HG03097 (cell line): ENCODE data around the gene DHRS4.
"Not testable (repeated sequence)": the region's sequence is repeated elsewhere in the genome, so short reads cannot be mapped to it uniquely, and the experiment has no call there.

ENCODE experiments used
- ATAC-seq: cut with Tn5 transposase; IDR thresholded peaks from one replicate; pipeline ENCODE4 v1.9.1; 2021; ENCODE audit not compliant: unreplicated experiment, low FRiP score

The DHRS4 gene

GRCh38 chr14:23939607-23940326 lies 13.8 kb upstream of the DHRS4 start:
- no peak for ATAC-seq

- no peak for ATAC-seq
Measured at GRCh38 chr14:23941230-23941629, 12.3 kb upstream of the DHRS4 start.

GRCh38 chr14:23941669-23942068 lies 11.9 kb upstream of the DHRS4 start:
- ATAC-seq: no peak

GRCh38 chr14:23942587-23942986 lies 11.0 kb upstream of the DHRS4 start:
- ATAC-seq: no peak

- ATAC-seq: not testable (repeated sequence)
Measured at GRCh38 chr14:23949069-23949468, 4.5 kb upstream of the DHRS4 start.

GRCh38 chr14:23950411-23951135 lies 3.0 kb upstream of the DHRS4 start:
- ATAC-seq: no peak

GRCh38 chr14:23951136-23951466 lies 2.5 kb upstream of the DHRS4 start:
- ATAC-seq: not testable (repeated sequence)

- no peak for ATAC-seq
Measured at GRCh38 chr14:23951590-23952201, 1.9 kb upstream of the DHRS4 start.

- not testable (repeated sequence) for ATAC-seq
Measured at GRCh38 chr14:23953116-23953463, 480 bp upstream of the DHRS4 start.

GRCh38 chr14:23954279-23954614 lies 677 bp downstream of the DHRS4 start:
- peak; percentile 14 for ATAC-seq

- not testable (repeated sequence) for ATAC-seq
Measured at GRCh38 chr14:23954965-23955364, 1.4 kb downstream of the DHRS4 start.

GRCh38 chr14:23955811-23956210 lies 2.2 kb downstream of the DHRS4 start:
- not testable (repeated sequence) for ATAC-seq

GRCh38 chr14:23957913-23958569 lies 4.5 kb downstream of the DHRS4 start:
- not testable (repeated sequence) for ATAC-seq

GRCh38 chr14:23960899-23961298 lies 7.3 kb downstream of the DHRS4 start:
- ATAC-seq: not testable (repeated sequence)

GRCh38 chr14:23961704-23962103 lies 8.1 kb downstream of the DHRS4 start:
- not testable (repeated sequence) for ATAC-seq

- ATAC-seq: not testable (repeated sequence)
Measured at GRCh38 chr14:23969130-23969480, 15.5 kb downstream of the DHRS4 start.

GRCh38 chr14:23969481-23970282 lies 16.1 kb downstream of the DHRS4 start:
- not testable (repeated sequence) for ATAC-seq

- ATAC-seq: not testable (repeated sequence)
Measured at GRCh38 chr14:23970283-23970659, 16.7 kb downstream of the DHRS4 start.

- not testable (repeated sequence) for ATAC-seq
Measured at GRCh38 chr14:23973178-23973577, 19.6 kb downstream of the DHRS4 start.

- ATAC-seq: not testable (repeated sequence)
Measured at GRCh38 chr14:23974041-23974440, 20.5 kb downstream of the DHRS4 start.

- ATAC-seq: not testable (repeated sequence)
Measured at GRCh38 chr14:23977208-23977607, 23.6 kb downstream of the DHRS4 start.
